HepG2 (cell line): ENCODE data around the gene KIZ. TPM values are rescaled to one million over a fixed set of nuclear protein-coding genes. Genes with fewer than 3 reads are reported as not detected.
A peak's percentile ranks its signal among the peaks of the same experiment; 100 is the strongest.

Experiments used
- ATAC-seq: fragments of 200-7000 bp; cut with Tn5 transposase; 3 replicates; pipeline ENCODE4 v1.9.1; 2020; ENCODE audit warnings: mild to moderate bottlenecking, moderate library complexity
- BruUV-seq: library from RNA; stranded (reverse); fragments of 400-500 nt; replicated peaks from 2 replicates; lab custom pipeline; 2021; lab: Mats Ljungman, UMichigan
- CTCF ChIA-PET: fragments of 300-600 bp; formaldehyde crosslinking; extraction: SDS; loops from one replicate; lab custom pipeline; 2021; ENCODE audit warnings: low total read pairs, inconsistent platforms, low intra/inter-chr PET ratio; lab: Yijun Ruan, JAX
- POLR2A ChIA-PET: fragments of 350-600 bp; sonication (Branson Sonifier 250); formaldehyde crosslinking; loops from one replicate; lab custom pipeline; 2020; ENCODE audit warnings: antibody characterized with exemption, inconsistent platforms; lab: Yijun Ruan, JAX
- DNase-seq: peaks from one replicate; pipeline ENCODE4 v3.0.0-alpha.2; 2015; ENCODE audit warnings: low spot score
- FAIRE-seq: peaks from 3 replicates; lab custom pipeline; 2011; peaks lifted over from hg19 to GRCh38; lab: Jason Lieb, UNC
- H2AFZ ChIP-seq: one replicate; pipeline ENCODE4 v1.6.1; 2011; ENCODE audit warnings: low read length, inconsistent platforms
- H3K27ac ChIP-seq: fragments of 300-600 bp; 3 replicates; pipeline ENCODE4 v1.8.0; 2011; ENCODE audit warnings: mixed run types, mild to moderate bottlenecking, mixed read lengths, low read length, inconsistent platforms; ENCODE audit not compliant: insufficient read depth; ENCODE audit errors: extremely low read length
- H3K27me3 ChIP-seq, 2 experiments: fragments of 200-600 bp in 1 of 2; 2 replicates in 1 of 2; 3 replicates in 1 of 2; pipeline versions ENCODE4 v1.6.0 to v1.8.0; 2011; ENCODE audit warnings: low read length in 2 of 2, mild to moderate bottlenecking in 2 of 2, moderate library complexity in 2 of 2, inconsistent platforms in 1 of 2; ENCODE audit not compliant: insufficient read depth in 2 of 2, control insufficient read depth in 1 of 2
- H3K36me3 ChIP-seq, 2 experiments: fragments of 200-600 bp in 1 of 2; replicated peaks in 1 of 2; 2 replicates in 1 of 2; 3 replicates in 1 of 2; pipeline versions ENCODE4 v1.5.1 to v1.8.0; 2011; ENCODE audit warnings: low read length in 2 of 2, inconsistent platforms in 1 of 2; ENCODE audit not compliant: insufficient read depth in 2 of 2, control insufficient read depth in 1 of 2
- H3K4me1 ChIP-seq: 2 replicates; pipeline ENCODE4 v1.5.1; 2012; ENCODE audit warnings: low read length, inconsistent platforms; ENCODE audit not compliant: insufficient read depth
- H3K4me2 ChIP-seq: 2 replicates; pipeline ENCODE4 v1.6.0; 2011; ENCODE audit warnings: low read depth, low read length, inconsistent platforms
- H3K4me3 ChIP-seq, 3 experiments: fragments of 200-600 bp in 1 of 3; sonication (generic), shearing (Covaris generic) in 1 of 3; replicated peaks in 1 of 3; 2 replicates each; pipeline ENCODE4 v1.5.1; 2011 to 2016; ENCODE audit warnings: low read length in 3 of 3, inconsistent platforms in 2 of 3, low read depth in 2 of 3, mild to moderate bottlenecking in 2 of 3, control low read depth in 1 of 3, mixed read lengths in 1 of 3; ENCODE audit not compliant: insufficient read depth in 1 of 3
- H3K79me2 ChIP-seq: one replicate; pipeline ENCODE4 v1.6.1; 2011; ENCODE audit warnings: low read length, inconsistent platforms; ENCODE audit not compliant: insufficient read depth
- H3K9ac ChIP-seq: 2 replicates; pipeline ENCODE4 v1.6.0; 2011; ENCODE audit warnings: mild to moderate bottlenecking, low read depth, low read length, inconsistent platforms; ENCODE audit not compliant: insufficient read depth
- H3K9me3 ChIP-seq: 2 replicates; pipeline ENCODE4 v1.5.1; 2012; ENCODE audit warnings: mild to moderate bottlenecking, low read length
- H4K20me1 ChIP-seq: 2 replicates; pipeline ENCODE4 v1.6.0; 2011; ENCODE audit warnings: inconsistent platforms, mild to moderate bottlenecking, low read length, moderate library complexity; ENCODE audit not compliant: insufficient read depth
- CHD4 ChIP-seq: fragments of 200-600 bp; sonication (generic); IDR thresholded peaks from 2 replicates; pipeline ENCODE4 v1.7.0; 2017; ENCODE audit warnings: mild to moderate bottlenecking, low read length, borderline replicate concordance
- GFI1 ChIP-seq: sonication (generic); formaldehyde crosslinking; IDR thresholded peaks from 2 replicates; pipeline ENCODE4 v1.5.0; 2020; ENCODE audit warnings: missing genetic modification reagents, mild to moderate bottlenecking, borderline replicate concordance
- HMG20A ChIP-seq: IDR thresholded peaks from 2 replicates; pipeline ENCODE4 v1.6.1; 2016; ENCODE audit warnings: borderline replicate concordance
- HNRNPH1 ChIP-seq: fragments of 200-400 bp; formaldehyde crosslinking; optimal IDR thresholded peaks from 2 replicates; pipeline ENCODE3; 2017; ENCODE audit warnings: mild to moderate bottlenecking, low read depth, low read length
- RCOR2 ChIP-seq: IDR thresholded peaks from 2 replicates; pipeline ENCODE4 v1.6.1; 2016; ENCODE audit warnings: missing biosample characterization, missing genetic modification reagents
- ZNF292 ChIP-seq: sonication (generic); formaldehyde crosslinking; IDR thresholded peaks from 2 replicates; pipeline ENCODE4 v1.8.1; 2022; ENCODE audit warnings: mild to moderate bottlenecking, low read depth, missing genetic modification reagents, borderline replicate concordance
- ZNF616 ChIP-seq: sonication (generic); formaldehyde crosslinking; IDR thresholded peaks from 2 replicates; pipeline ENCODE4 v1.5.0; 2020; ENCODE audit warnings: low read depth, mild to moderate bottlenecking, missing genetic modification reagents
- WGBS: methylation state at CpG from one replicate; pipeline ENCODE4 v1.1.6; 2017; ENCODE audit warnings: low lambda C conversion rate; 5-methylcytosine and 5-hydroxymethylcytosine counted together
- in situ Hi-C: cut with HindIII; loops from 2 replicates; pipeline ENCODE4 v1.10.0; 2017; ENCODE audit warnings: low pct_unique_long_range_greater_than_20kb; ENCODE audit not compliant: extremely low pct_ligation_motif_present
- intact Hi-C: fragments of 100-400 bp; cut with micrococcal nuclease; formaldehyde crosslinking; loops from one replicate; pipeline ENCODE4 v1.10.0; 2022; ENCODE audit not compliant: unreplicated experiment
- polyA plus RNA-seq, 8 experiments: library from polyadenylated mRNA; depleted of rRNA in 3 of 8; stranded (reverse) in 7 of 8; unstranded in 1 of 8; fragments of >200 nt; fragmentation: Illumina TruSeq in 4 of 8; extraction: Trizol in 4 of 8; gene quantifications; 2 replicates each; pipeline versions ENCODE4 v1.2.1 to v1.2.3, GENCODE V29; 2011 to 2016; ENCODE audit warnings: low read depth in 4 of 8, missing spikeins in 1 of 8, mixed read lengths in 1 of 8; ENCODE audit not compliant: insufficient read depth in 1 of 8
- total RNA-seq, 5 experiments: library from RNA; depleted of rRNA; stranded (reverse); fragments of >200 nt; fragmentation: Illumina TruSeq; extraction: Trizol; gene quantifications; 2 replicates each; pipeline ENCODE4 v1.2.3, GENCODE V29; 2016; ENCODE audit warnings: low read depth in 1 of 5
- TF ChIP-seq, protein P1 (sequence below): sonication (generic); formaldehyde crosslinking; IDR thresholded peaks from 2 replicates; pipeline ENCODE4 v1.4.0; 2020; ENCODE audit warnings: missing genetic modification reagents
- TF ChIP-seq, protein P2 (sequence below): IDR thresholded peaks from 2 replicates; pipeline ENCODE4 v1.6.1; 2016
- TF ChIP-seq, protein P3 (sequence below): sonication (generic); formaldehyde crosslinking; IDR thresholded peaks from 2 replicates; pipeline ENCODE4 v1.4.0; 2020; ENCODE audit warnings: missing genetic modification reagents, borderline replicate concordance
- TF ChIP-seq, protein P4 (sequence below): sonication (generic); formaldehyde crosslinking; IDR thresholded peaks from 2 replicates; pipeline ENCODE4 v1.5.1; 2020; ENCODE audit warnings: mild to moderate bottlenecking, missing genetic modification reagents
- TF ChIP-seq, protein P5 (sequence below): sonication (generic); formaldehyde crosslinking; IDR thresholded peaks from 2 replicates; pipeline ENCODE4 v1.4.0; 2020; ENCODE audit warnings: missing genetic modification reagents, borderline replicate concordance

KIZ gene
- total and polyA plus RNA-seq, 2 of the 13 experiments (the other 11 are each of a cell fraction or from before 2014, with no cell fraction given): 46.3 to 114 TPM

DNA sequence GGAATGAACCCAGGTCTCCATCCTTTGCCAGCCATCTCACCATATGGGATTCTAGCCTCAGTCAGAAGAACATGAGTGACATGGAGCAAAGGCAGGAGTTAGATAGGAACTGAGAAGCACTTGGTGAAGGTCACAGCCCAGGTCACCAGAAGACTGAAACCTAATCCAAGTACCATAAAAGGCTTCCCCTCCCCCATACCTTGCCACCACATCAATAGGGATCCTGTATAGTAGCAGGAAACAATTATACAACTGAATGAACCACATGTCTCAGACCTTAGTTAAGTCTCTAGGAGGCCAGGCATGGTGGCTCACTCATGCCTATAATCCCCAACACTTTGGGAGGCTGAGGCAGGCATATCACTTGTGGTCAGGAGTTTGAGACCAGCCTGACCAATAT, 49.6 kb downstream of the KIZ start (continued):
- TF ChIP-seq GFI1 (CRISPR knock-in tag): no peak
- TF ChIP-seq, protein P1, sequence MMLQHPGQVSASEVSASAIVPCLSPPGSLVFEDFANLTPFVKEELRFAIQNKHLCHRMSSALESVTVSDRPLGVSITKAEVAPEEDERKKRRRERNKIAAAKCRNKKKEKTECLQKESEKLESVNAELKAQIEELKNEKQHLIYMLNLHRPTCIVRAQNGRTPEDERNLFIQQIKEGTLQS (CRISPR knock-in tag): no peak
- no peak for TF ChIP-seq ZNF616 (CRISPR knock-in tag)
- TF ChIP-seq, protein P2, sequence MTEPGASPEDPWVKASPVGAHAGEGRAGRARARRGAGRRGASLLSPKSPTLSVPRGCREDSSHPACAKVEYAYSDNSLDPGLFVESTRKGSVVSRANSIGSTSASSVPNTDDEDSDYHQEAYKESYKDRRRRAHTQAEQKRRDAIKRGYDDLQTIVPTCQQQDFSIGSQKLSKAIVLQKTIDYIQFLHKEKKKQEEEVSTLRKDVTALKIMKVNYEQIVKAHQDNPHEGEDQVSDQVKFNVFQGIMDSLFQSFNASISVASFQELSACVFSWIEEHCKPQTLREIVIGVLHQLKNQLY: no peak
- no peak for TF ChIP-seq HNRNPH1
- TF ChIP-seq ZNF292 (CRISPR knock-in tag): no peak
- TF ChIP-seq, protein P3, sequence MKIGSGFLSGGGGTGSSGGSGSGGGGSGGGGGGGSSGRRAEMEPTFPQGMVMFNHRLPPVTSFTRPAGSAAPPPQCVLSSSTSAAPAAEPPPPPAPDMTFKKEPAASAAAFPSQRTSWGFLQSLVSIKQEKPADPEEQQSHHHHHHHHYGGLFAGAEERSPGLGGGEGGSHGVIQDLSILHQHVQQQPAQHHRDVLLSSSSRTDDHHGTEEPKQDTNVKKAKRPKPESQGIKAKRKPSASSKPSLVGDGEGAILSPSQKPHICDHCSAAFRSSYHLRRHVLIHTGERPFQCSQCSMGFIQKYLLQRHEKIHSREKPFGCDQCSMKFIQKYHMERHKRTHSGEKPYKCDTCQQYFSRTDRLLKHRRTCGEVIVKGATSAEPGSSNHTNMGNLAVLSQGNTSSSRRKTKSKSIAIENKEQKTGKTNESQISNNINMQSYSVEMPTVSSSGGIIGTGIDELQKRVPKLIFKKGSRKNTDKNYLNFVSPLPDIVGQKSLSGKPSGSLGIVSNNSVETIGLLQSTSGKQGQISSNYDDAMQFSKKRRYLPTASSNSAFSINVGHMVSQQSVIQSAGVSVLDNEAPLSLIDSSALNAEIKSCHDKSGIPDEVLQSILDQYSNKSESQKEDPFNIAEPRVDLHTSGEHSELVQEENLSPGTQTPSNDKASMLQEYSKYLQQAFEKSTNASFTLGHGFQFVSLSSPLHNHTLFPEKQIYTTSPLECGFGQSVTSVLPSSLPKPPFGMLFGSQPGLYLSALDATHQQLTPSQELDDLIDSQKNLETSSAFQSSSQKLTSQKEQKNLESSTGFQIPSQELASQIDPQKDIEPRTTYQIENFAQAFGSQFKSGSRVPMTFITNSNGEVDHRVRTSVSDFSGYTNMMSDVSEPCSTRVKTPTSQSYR (CRISPR knock-in tag): peak; percentile 62; the same call in 1 of the 2 replicates
- TF ChIP-seq, all 625 proteins: peak for 3

DNA sequence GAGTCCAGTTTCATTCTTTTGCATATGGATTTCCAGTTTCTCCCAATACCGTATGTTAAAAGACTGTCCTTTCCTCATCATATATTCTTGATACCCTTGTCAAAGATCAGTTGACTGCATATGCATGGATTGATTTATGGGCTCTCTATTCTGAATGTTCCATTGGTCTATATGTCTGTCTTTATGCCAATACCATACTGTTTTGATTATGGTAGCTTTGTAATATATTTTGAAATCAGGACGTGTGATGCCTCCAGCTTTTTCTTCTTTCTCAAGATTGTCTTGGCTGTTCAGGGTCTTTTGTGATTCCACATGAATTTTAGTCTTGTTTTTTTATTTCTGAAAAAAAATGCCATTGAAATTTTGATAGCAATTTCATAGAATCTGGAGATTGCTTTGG, 51.9 kb downstream of the KIZ start:
- intact Hi-C loops: loop anchor here (5.0 kb wide), 1 partner anchor 40 kb away; no protein-coding TSS in a partner anchor
- Histone ChIP-seq H3K36me3 (peaks cover 0 to 3% of the 10 kb centered on the region in 2 experiments; a peak in 2 of 5 replicates), H3K79me2 (no peaks in the 10 kb centered on the region), H3K9ac (no peak overlapping the region), H3K27me3 (no peaks in the 10 kb centered on the region), H3K27ac (no peak overlapping the region), H3K4me2 (no peak overlapping the region), H4K20me1 (no peaks in the 10 kb centered on the region), H2AFZ (no peak overlapping the region), H3K9me3 (peaks cover 7% of the 10 kb centered on the region; the same call in 1 of the 2 replicates), H3K4me1 (peaks cover 24% of the 10 kb centered on the region), H3K4me3 (no peak overlapping the region)
- in situ Hi-C loops: no loop called here
- no peak for DNase-seq
- ChIA-PET POLR2A (no interaction called here), CTCF (no interaction called here)
- WGBS: 96% methylated on average over 2 of the region's 2 CpGs
- no TSS peak for BruUV-seq
- TF ChIP-seq RCOR2 (0 out of 2 replicates have a peak, but pooled peaks have one; percentile 35), CHD4 (peak; percentile 96), HMG20A (CRISPR knock-in tag) (no peak)
- TF ChIP-seq, protein P4, sequence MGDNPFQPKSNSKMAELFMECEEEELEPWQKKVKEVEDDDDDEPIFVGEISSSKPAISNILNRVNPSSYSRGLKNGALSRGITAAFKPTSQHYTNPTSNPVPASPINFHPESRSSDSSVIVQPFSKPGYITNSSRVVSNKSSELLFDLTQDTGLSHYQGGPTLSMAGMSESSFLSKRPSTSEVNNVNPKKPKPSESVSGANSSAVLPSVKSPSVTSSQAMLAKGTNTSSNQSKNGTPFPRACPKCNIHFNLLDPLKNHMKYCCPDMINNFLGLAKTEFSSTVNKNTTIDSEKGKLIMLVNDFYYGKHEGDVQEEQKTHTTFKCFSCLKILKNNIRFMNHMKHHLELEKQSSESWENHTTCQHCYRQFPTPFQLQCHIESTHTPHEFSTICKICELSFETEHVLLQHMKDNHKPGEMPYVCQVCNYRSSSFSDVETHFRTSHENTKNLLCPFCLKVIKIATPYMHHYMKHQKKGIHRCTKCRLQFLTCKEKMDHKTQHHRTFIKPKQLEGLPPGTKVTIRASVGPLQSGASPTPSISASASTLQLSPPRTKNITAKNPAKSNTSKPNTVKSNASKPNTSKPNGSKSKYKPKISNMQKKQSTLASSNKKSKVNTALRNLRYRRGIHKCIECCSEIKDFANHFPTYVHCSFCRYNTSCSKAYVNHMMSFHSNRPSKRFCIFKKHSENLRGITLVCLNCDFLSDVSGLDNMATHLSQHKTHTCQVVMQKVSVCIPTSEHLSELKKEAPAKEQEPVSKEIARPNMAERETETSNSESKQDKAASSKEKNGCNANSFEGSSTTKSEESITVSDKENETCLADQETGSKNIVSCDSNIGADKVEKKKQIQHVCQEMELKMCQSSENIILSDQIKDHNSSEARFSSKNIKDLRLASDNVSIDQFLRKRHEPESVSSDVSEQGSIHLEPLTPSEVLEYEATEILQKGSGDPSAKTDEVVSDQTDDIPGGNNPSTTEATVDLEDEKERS (CRISPR knock-in tag): peak; percentile 62; the same call in 1 of the 2 replicates
- TF ChIP-seq, protein P5, sequence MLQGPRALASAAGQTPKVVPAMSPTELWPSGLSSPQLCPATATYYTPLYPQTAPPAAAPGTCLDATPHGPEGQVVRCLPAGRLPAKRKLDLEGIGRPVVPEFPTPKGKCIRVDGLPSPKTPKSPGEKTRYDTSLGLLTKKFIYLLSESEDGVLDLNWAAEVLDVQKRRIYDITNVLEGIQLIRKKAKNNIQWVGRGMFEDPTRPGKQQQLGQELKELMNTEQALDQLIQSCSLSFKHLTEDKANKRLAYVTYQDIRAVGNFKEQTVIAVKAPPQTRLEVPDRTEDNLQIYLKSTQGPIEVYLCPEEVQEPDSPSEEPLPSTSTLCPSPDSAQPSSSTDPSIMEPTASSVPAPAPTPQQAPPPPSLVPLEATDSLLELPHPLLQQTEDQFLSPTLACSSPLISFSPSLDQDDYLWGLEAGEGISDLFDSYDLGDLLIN (CRISPR knock-in tag): no peak
- ATAC-seq: no peak
- FAIRE-seq: no peak
